Epithelial cell of proximal tubule (primary cell): Measurements from ENCODE around the gene PRKN. TPM values are rescaled to one million over a fixed set of nuclear protein-coding genes. Genes with fewer than 3 reads are reported as not detected.

Experiments
- DNase-seq: peaks from one replicate; pipeline ENCODE4 v3.0.0-alpha.2; 2011; ENCODE audit warnings: low read depth
- H3K4me3 ChIP-seq: 2 replicates; pipeline ENCODE4 v1.5.1; 2011; ENCODE audit warnings: low read depth, mild to moderate bottlenecking, low read length
- total RNA-seq: library from RNA; depleted of rRNA; stranded (reverse); fragments of >200 nt; gene quantifications from 2 replicates; pipeline ENCODE4 v1.2.3, GENCODE V29; 2015
- TF ChIP-seq, protein P1 (sequence below): conservative IDR thresholded peaks from 2 replicates; pipeline ENCODE4 v1.5.1; 2012; ENCODE audit warnings: low read depth, mild to moderate bottlenecking, low read length

PRKN gene
- total RNA-seq, 1 donor from 2014 or later = 0.58 TPM

DNA sequence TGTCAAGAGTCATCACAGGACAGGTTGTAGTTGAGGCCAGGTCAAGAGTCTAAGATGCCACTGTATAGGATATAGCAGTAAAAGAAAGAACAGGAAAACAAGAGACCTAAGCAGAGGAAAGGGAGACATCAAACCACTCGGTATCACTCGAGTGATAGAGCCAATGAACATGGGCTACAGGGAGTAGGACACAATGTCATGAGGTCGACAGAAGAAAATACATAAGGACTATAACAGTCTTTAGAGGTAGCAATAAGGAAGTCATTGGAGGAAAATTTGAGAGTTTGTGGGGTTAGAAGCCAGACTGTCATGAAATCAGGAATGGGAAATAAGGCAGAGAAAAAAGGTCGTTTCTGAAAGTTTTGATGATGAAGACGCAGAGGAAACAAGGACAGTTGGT lies 99.7 kb downstream of the PRKN start:
- H3K4me3 ChIP-seq = no peak overlapping the region
- DNase-seq = no peak
- TF ChIP-seq, protein P1, sequence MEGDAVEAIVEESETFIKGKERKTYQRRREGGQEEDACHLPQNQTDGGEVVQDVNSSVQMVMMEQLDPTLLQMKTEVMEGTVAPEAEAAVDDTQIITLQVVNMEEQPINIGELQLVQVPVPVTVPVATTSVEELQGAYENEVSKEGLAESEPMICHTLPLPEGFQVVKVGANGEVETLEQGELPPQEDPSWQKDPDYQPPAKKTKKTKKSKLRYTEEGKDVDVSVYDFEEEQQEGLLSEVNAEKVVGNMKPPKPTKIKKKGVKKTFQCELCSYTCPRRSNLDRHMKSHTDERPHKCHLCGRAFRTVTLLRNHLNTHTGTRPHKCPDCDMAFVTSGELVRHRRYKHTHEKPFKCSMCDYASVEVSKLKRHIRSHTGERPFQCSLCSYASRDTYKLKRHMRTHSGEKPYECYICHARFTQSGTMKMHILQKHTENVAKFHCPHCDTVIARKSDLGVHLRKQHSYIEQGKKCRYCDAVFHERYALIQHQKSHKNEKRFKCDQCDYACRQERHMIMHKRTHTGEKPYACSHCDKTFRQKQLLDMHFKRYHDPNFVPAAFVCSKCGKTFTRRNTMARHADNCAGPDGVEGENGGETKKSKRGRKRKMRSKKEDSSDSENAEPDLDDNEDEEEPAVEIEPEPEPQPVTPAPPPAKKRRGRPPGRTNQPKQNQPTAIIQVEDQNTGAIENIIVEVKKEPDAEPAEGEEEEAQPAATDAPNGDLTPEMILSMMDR = no peak

DNA sequence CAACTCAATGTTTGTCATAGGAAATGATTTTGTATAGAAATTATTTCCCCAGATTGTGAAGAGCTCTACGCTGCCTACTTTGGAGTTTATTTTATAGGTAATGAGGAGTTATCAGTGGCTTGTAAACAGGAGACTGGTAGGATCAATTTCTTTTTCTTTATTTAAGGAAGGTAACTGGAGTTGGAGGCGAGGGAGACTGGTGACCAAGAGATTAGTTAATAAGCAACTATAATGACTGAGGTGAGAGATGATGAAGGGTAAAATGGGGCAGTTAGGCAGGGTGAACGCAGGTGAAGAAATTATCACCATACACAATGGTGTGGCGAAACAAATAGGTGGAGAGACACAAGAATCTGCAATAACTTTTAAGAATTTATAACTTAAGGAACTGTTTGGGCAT lies 100.2 kb downstream of the PRKN start:
- TF ChIP-seq, protein P1 = no peak
- no peak for DNase-seq
- H3K4me3 ChIP-seq = no peak overlapping the region

DNA sequence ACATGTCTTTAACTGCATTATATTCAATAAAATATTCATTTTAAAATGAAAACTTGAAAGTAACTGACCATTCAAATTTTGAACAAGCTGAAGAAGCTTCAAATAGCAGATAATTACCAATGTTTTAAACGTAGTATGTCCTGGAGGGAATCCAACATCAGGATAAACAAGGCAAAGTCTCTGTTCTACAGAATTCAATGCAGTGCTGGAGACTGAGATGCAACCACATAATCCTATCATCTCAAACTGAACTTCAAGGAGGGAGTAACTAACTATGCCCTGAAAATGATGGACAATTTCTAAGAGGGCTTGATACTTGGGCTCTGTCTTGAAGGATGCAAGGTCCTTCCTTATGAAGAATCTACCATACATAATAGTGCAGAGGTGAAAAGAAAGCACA lies 100.7 kb downstream of the PRKN start:
- DNase-seq = no peak

DNA sequence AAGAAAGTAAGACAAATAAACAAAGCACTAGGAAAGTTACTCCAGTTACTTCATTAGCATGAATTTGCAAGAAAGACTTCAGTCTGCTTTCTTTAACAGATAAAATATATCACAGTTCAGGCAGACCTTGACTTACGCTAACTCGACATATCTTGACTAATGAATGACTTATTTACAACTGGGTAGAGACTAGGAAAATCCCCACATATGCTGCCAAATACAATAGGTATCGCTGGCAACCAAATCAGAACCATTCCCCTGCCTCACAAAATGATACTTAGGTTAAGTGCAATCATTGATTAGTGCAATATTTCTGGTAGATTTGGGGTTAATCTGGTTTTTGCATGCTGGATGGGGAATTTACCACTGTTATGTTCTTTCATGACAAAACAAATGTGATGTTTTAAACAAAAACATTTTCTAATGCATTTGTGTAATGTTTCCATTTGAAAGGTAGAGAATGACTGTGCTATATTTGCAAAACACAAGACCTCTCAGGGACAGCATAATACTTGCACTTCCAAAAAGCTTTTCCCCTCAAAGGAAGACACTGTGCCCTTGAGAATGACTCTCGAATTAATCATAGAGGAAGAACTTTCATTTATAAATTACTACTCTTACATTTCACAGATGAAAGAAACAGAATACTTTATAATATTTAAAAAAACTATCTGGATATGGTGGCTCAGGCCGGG lies 101.6 kb downstream of the PRKN start:
- TF ChIP-seq, protein P1 = no peak
- no peak overlapping the region for H3K4me3 ChIP-seq

More for the DNA sequence above, 100.7 kb downstream of the PRKN start:
- no peak overlapping the region for H3K4me3 ChIP-seq
- TF ChIP-seq, protein P1 = no peak

DNA sequence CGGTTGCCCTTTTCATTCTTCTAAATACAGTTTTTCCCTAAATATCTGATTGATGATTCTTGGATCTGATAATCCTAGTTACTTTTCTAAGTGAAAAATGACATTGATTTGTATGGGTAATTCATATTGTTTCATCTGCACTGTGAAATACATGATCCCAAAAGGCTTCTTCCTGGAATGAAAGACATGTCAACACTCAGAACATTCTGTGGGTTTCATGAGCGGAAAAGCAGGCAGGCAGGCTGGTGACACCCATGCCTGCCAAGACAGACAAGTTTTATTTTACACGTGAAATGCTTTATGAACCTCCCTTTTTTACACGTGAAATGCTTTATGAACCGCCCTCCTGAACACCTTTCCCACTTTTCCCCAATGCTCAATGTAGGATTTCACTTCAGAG lies 105.0 kb downstream of the PRKN start:
- no peak overlapping the region for H3K4me3 ChIP-seq
- TF ChIP-seq, protein P1 = no peak
- no peak for DNase-seq

More for the DNA sequence above, 101.6 kb downstream of the PRKN start:
- no peak for DNase-seq

DNA sequence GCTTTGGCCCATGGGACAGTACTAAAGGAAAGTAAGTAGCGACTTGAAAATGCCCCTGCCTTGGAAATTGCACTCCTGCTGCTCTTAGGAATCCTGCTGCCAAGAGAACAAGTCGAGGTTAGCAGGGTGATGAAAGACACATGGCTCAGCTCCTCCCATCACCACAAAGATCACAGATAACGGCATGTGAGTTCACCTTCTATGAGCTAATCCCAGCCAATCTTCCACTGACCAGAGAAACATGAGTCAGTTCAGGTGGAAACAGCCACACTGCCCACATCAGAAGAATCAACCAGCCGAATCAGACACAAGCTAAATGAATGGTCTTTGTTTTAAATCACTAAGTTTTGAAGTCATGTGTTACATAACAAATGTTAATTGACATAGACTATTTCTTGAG lies 106.3 kb downstream of the PRKN start:
- DNase-seq = peak; percentile 86

More for the DNA sequence above, 106.3 kb downstream of the PRKN start:
- no peak overlapping the region for H3K4me3 ChIP-seq
- TF ChIP-seq, protein P1 = no peak
